ENCODE data around the gene VPS51. TPM values are rescaled to one million over a fixed set of nuclear protein-coding genes. Genes with fewer than 3 reads are reported as not detected.
A peak's percentile ranks its signal among the peaks of the same experiment; 100 is the strongest.

Gene VPS51
- polyA plus RNA-seq, 2 donors: 62.3 to 70.4 TPM

DNA sequence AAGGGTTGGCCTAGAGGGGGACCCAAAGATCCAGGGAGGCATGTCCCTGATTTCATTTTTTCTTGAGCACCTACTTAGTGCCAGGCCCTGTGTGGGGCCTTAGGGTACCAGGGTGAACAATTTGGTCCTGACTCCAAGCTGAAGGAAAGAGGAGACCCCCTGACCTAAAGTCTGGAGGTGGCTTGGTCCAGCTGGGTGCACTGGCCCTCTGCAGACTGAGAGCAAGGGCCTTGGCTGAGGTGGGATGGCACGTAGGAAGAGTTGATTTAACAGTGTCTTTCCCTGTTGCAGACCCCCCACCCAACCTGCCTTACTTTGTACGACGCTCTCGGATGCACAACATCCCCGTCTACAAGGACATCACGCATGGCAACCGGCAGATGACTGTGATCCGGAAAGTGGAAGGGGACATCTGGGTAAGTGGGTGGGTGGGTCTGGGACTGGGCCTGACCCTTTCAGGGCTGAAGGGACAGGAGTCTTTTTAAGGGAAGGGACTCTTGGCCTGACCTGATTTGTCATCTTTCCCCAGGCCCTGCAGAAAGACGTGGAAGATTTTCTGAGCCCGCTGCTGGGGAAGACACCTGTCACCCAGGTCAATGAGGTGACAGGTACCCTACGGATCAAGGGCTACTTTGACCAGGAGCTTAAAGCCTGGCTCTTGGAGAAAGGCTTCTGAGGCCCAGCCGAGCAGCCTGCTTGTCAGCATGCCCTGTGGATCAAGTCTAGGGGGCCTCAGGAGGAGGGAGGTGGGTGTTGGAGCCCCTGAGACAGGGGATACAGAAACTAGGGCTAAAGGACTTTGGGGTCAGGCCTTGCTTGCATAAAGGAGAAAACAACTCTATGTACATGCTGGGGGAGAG lies 29.4 kb downstream of the VPS51 start:
- Histone ChIP-seq H3K4me1 (ENCODE audit: control insufficient read depth in 2 of 2, insufficient read depth in 2 of 2, low read length in 1 of 2) (peaks cover 0 to 4% of the 10 kb centered on the region in 2 donors), H3K27ac (ENCODE audit: low read depth in 2 of 2, low read length in 1 of 2) (no peak overlapping the region), H3K4me3 (ENCODE audit: low read depth in 1 of 2, low read length in 2 of 2) (no peak overlapping the region), H3K36me3 (ENCODE audit: control insufficient read depth in 2 of 2, insufficient read depth in 2 of 2, low read length in 1 of 2) (peaks cover 34 to 42% of the 10 kb centered on the region in 2 donors), H3K27me3 (ENCODE audit: control insufficient read depth in 1 of 2, insufficient read depth in 2 of 2, low read length in 2 of 2) (no peaks in the 10 kb centered on the region), H3K9me3 (ENCODE audit: control insufficient read depth in 2 of 2, insufficient read depth in 1 of 2, low read depth in 1 of 2, low read length in 1 of 2) (no peaks in the 10 kb centered on the region)
- WGBS, 2 donors: 87 to 88% methylated on average over 12 of the region's 12 CpGs

GRCh38 chr11:65126624-65127274 lies 30.7 kb downstream of the VPS51 start:
- Histone ChIP-seq H3K4me3 (ENCODE audit: low read depth in 1 of 2, low read length in 2 of 2) (no peak overlapping the region), H3K27ac (ENCODE audit: low read depth in 2 of 2, low read length in 1 of 2) (no peak overlapping the region), H3K4me1 (ENCODE audit: control insufficient read depth in 2 of 2, insufficient read depth in 2 of 2, low read length in 1 of 2) (peaks cover 0 to 4% of the 10 kb centered on the region in 2 donors), H3K27me3 (ENCODE audit: control insufficient read depth in 1 of 2, insufficient read depth in 2 of 2, low read length in 2 of 2) (no peaks in the 10 kb centered on the region), H3K36me3 (ENCODE audit: control insufficient read depth in 2 of 2, insufficient read depth in 2 of 2, low read length in 1 of 2) (peaks cover 38 to 52% of the 10 kb centered on the region in 2 donors), H3K9me3 (ENCODE audit: control insufficient read depth in 2 of 2, insufficient read depth in 1 of 2, low read depth in 1 of 2, low read length in 1 of 2) (no peaks in the 10 kb centered on the region)
- 69 to 70% methylated on average over 6 of the region's 6 CpGs for WGBS, 2 donors

GRCh38 chr11:65127473-65128181 lies 31.6 kb downstream of the VPS51 start:
- Histone ChIP-seq H3K4me1 (ENCODE audit: control insufficient read depth in 2 of 2, insufficient read depth in 2 of 2, low read length in 1 of 2) (peaks cover 0 to 6% of the 10 kb centered on the region in 2 donors), H3K27me3 (ENCODE audit: control insufficient read depth in 1 of 2, insufficient read depth in 2 of 2, low read length in 2 of 2) (no peaks in the 10 kb centered on the region), H3K36me3 (ENCODE audit: control insufficient read depth in 2 of 2, insufficient read depth in 2 of 2, low read length in 1 of 2) (peaks cover 38 to 61% of the 10 kb centered on the region in 2 donors), H3K27ac (ENCODE audit: low read depth in 2 of 2, low read length in 1 of 2) (no peak overlapping the region), H3K4me3 (ENCODE audit: low read depth in 1 of 2, low read length in 2 of 2) (no peak overlapping the region), H3K9me3 (ENCODE audit: control insufficient read depth in 2 of 2, insufficient read depth in 1 of 2, low read depth in 1 of 2, low read length in 1 of 2) (no peaks in the 10 kb centered on the region)
- 73 to 79% methylated on average over 12 of the region's 12 CpGs for WGBS, 2 donors

DNA sequence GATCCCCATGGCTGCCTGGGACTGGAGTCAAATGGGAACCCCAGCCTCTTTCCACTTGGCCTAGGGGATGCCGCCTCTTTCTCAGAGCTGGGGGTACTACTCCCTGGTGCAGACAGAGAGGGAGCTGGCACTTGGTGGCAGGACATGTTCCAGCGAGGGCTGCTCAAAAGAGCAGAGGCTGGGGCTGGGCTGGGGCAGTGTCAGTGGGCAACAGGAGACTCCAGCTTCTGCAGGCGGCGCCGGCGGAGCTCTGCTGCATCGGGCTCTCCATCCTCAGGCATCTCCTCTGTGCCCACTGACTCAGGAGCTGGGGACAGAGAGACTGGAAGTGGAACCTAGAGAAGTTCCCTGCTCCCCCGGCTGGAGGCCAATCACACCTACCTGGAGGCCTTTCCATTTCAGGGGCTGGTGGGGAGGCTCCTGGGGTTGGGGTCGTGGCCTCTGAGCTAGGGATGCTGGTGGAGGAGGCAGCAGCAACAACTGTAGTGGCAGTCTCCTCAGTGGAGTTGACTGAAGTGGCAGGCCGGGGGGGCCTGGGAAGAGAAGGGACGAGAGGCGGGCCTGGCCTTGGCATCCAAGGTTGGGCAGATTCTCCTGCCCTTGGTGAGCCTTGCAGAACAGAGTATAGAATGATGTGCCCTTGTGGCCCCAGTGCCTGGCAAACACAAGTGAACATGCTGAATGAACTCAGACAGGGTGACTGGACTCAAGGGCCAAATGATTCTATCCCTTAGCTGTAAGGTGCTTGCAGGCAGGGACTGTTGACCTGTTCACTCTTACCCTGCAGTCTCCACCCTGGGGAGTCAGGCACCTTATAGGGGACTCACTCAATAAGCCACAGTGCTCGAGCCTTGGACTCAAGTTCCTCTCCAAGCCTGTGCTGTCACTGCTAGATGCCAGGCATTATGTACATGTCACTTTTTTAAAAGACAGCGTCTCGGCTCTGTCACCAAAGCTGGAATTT lies 32.5 kb downstream of the VPS51 start:
- Histone ChIP-seq H3K4me3 (ENCODE audit: low read depth in 1 of 2, low read length in 2 of 2) (no peak overlapping the region), H3K27me3 (ENCODE audit: control insufficient read depth in 1 of 2, insufficient read depth in 2 of 2, low read length in 2 of 2) (no peaks in the 10 kb centered on the region), H3K27ac (ENCODE audit: low read depth in 2 of 2, low read length in 1 of 2) (no peak overlapping the region), H3K9me3 (ENCODE audit: control insufficient read depth in 2 of 2, insufficient read depth in 1 of 2, low read depth in 1 of 2, low read length in 1 of 2) (no peaks in the 10 kb centered on the region), H3K4me1 (ENCODE audit: control insufficient read depth in 2 of 2, insufficient read depth in 2 of 2, low read length in 1 of 2) (peaks cover 0 to 13% of the 10 kb centered on the region in 2 donors), H3K36me3 (ENCODE audit: control insufficient read depth in 2 of 2, insufficient read depth in 2 of 2, low read length in 1 of 2) (peaks cover 38 to 64% of the 10 kb centered on the region in 2 donors)
- WGBS, 2 donors: 84% methylated on average over 15 of the region's 15 CpGs

DNA sequence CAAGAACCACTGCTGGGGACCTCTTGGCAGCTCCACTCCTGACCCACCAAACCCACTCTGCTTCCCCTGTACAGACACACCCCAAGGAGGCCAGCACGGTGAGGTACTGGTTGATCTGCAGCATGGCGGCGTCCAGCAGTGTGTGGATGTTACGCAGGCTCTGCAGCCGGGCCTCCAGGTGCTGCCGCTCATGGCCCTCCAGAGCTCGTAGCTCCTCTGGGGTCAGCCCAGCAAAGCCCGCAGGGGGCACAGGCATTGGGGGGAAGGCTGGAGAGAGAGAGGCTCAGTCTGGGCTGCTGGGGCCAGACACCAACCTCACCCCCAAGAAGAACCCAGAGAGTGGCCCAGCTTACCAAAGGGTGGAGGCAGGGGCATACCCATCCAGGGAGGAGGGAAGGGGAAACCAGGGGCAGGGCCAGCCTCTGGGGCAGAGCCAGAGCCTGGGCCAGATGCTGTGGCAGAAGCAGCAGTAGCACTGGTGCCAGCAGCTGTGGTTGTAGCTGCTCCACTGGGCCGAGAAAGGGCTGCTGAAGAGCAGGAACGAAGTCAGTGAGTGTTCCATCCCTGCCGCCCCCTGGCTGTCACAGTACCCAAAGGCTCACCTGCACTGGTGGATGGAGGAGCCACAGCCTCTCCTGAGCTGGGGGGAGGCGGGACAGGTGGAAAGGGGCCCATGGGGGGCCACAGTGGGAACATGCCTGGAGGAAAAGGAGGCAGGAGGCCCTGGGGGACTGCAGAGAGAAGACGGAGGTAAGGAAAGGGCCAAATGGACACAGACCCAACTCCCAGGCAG lies 33.8 kb downstream of the VPS51 start:
- Histone ChIP-seq H3K4me3 (ENCODE audit: low read depth in 1 of 2, low read length in 2 of 2) (no peak overlapping the region), H3K27ac (ENCODE audit: low read depth in 2 of 2, low read length in 1 of 2) (no peak overlapping the region), H3K4me1 (ENCODE audit: control insufficient read depth in 2 of 2, insufficient read depth in 2 of 2, low read length in 1 of 2) (peaks cover 0 to 13% of the 10 kb centered on the region in 2 donors), H3K36me3 (ENCODE audit: control insufficient read depth in 2 of 2, insufficient read depth in 2 of 2, low read length in 1 of 2) (peaks cover 38 to 61% of the 10 kb centered on the region in 2 donors), H3K9me3 (ENCODE audit: control insufficient read depth in 2 of 2, insufficient read depth in 1 of 2, low read depth in 1 of 2, low read length in 1 of 2) (no peaks in the 10 kb centered on the region), H3K27me3 (ENCODE audit: control insufficient read depth in 1 of 2, insufficient read depth in 2 of 2, low read length in 2 of 2) (no peaks in the 10 kb centered on the region)
- 87 to 94% methylated on average over 13 of the region's 13 CpGs for WGBS, 2 donors

DNA sequence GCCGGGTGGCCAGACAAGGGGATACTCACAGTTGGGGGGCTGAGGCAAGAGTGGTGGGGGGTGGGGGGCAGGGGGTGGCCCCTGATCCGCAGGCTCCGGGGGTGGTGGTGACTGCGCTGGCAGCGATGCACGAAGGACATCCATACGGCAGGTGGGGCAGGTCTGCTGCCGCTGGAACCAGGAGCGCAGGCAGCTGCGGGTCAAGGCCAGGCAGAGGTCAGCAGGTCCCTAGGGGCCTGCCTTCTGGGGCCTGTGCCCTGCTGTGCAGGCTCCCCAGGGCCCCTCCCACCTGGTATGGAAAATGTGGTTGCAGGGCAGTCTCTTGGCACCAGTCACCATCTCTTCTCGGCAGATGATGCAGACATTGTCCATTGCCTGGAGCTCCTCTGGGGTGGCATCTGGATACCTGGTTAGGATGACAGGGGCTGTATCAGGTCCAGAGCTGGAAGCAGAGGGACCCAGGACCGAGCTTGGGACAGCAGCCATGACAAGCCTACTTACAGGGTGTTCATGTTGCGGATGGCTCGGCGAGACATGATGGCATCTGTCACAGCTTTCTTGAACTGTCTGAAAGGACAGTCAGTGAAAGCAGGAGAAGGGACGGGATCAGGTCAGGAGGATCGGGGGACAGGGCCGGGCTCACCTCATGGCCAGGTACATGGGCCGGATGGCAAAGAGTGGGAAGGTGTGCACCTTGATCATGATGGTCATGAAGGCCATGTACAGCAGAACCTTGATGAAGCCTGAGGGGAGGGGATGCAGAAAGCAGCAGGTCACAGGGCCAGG lies 34.8 kb downstream of the VPS51 start:
- no peaks in the 10 kb centered on the region for H3K9me3 ChIP-seq (ENCODE audit: control insufficient read depth in 2 of 2, insufficient read depth in 1 of 2, low read depth in 1 of 2, low read length in 1 of 2)
- H3K4me3 ChIP-seq (ENCODE audit: low read depth in 1 of 2, low read length in 2 of 2): no peak overlapping the region
- H3K4me1 ChIP-seq (ENCODE audit: control insufficient read depth in 2 of 2, insufficient read depth in 2 of 2, low read length in 1 of 2): peaks cover 0 to 17% of the 10 kb centered on the region in 2 donors
- 81 to 85% methylated on average over 19 of the region's 19 CpGs for WGBS, 2 donors
- peaks cover 29 to 53% of the 10 kb centered on the region in 2 donors for H3K36me3 ChIP-seq (ENCODE audit: control insufficient read depth in 2 of 2, insufficient read depth in 2 of 2, low read length in 1 of 2)
- H3K27ac ChIP-seq (ENCODE audit: low read depth in 2 of 2, low read length in 1 of 2): no peak overlapping the region
- H3K27me3 ChIP-seq (ENCODE audit: control insufficient read depth in 1 of 2, insufficient read depth in 2 of 2, low read length in 2 of 2): no peaks in the 10 kb centered on the region

GRCh38 chr11:65131417-65131776 lies 35.4 kb downstream of the VPS51 start:
- 72 to 76% methylated on average over 3 of the region's 3 CpGs for WGBS, 2 donors
- no peaks in the 10 kb centered on the region for H3K27me3 ChIP-seq (ENCODE audit: control insufficient read depth in 1 of 2, insufficient read depth in 2 of 2, low read length in 2 of 2)
- peaks cover 27 to 52% of the 10 kb centered on the region in 2 donors for H3K36me3 ChIP-seq (ENCODE audit: control insufficient read depth in 2 of 2, insufficient read depth in 2 of 2, low read length in 1 of 2)

DNA sequence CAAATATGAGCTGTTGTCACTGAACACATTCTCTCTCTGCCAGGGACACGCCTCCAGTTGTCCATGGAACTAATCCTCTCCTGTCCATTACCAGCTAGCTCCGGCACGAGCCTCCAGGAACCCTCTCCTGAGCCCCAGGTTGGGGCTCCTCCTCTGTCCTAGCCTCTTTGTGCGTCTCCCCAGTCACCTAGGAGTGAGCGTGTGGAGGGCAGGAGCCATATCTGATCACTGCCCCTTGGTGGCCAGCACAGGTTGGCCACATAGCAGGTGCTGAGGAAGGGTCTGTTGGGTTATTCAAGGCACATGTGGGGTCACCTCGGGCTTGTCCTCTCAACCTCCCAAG lies 35.9 kb downstream of the VPS51 start:
- peak overlapping the region in 1 of 2 donors; percentile 22 for H3K27ac ChIP-seq (ENCODE audit: low read depth in 2 of 2, low read length in 1 of 2)
- H3K4me3 ChIP-seq (ENCODE audit: low read depth in 1 of 2, low read length in 2 of 2): no peak overlapping the region
- H3K27me3 ChIP-seq (ENCODE audit: control insufficient read depth in 1 of 2, insufficient read depth in 2 of 2, low read length in 2 of 2): no peaks in the 10 kb centered on the region
- no peaks in the 10 kb centered on the region for H3K9me3 ChIP-seq (ENCODE audit: control insufficient read depth in 2 of 2, insufficient read depth in 1 of 2, low read depth in 1 of 2, low read length in 1 of 2)
- peaks cover 27 to 48% of the 10 kb centered on the region in 2 donors for H3K36me3 ChIP-seq (ENCODE audit: control insufficient read depth in 2 of 2, insufficient read depth in 2 of 2, low read length in 1 of 2)
- H3K4me1 ChIP-seq (ENCODE audit: control insufficient read depth in 2 of 2, insufficient read depth in 2 of 2, low read length in 1 of 2): peaks cover 0 to 17% of the 10 kb centered on the region in 2 donors
- 71 to 81% methylated on average over 6 of the region's 6 CpGs for whole genome bisulfite sequencing, 2 donors

More at GRCh38 chr11:65131417-65131776, 35.4 kb downstream of the VPS51 start:
- H3K4me1 ChIP-seq (ENCODE audit: control insufficient read depth in 2 of 2, insufficient read depth in 2 of 2, low read length in 1 of 2): peaks cover 0 to 20% of the 10 kb centered on the region in 2 donors
- no peak overlapping the region for H3K4me3 ChIP-seq (ENCODE audit: low read depth in 1 of 2, low read length in 2 of 2)
- H3K27ac ChIP-seq (ENCODE audit: low read depth in 2 of 2, low read length in 1 of 2): no peak overlapping the region
- no peaks in the 10 kb centered on the region for H3K9me3 ChIP-seq (ENCODE audit: control insufficient read depth in 2 of 2, insufficient read depth in 1 of 2, low read depth in 1 of 2, low read length in 1 of 2)

Measured in esophagus (tissue), 2 donors.